CD4-positive, alpha-beta T cell treated with Interleukin-21 for 1 hour (primary cell): ENCODE measurements around the gene MCTP1.
"Not testable (repeated sequence)": the region's sequence is repeated elsewhere in the genome, so short reads cannot be mapped to it uniquely, and the experiment has no call there.

Experiments used
- DNase-seq: peaks from one replicate; pipeline ENCODE4 v3.0.0-alpha.2; 2020

Gene MCTP1

GRCh38 chr5:94855543-94855942 lies 429.4 kb downstream of the MCTP1 start:
- DNase-seq, result no peak

DNA sequence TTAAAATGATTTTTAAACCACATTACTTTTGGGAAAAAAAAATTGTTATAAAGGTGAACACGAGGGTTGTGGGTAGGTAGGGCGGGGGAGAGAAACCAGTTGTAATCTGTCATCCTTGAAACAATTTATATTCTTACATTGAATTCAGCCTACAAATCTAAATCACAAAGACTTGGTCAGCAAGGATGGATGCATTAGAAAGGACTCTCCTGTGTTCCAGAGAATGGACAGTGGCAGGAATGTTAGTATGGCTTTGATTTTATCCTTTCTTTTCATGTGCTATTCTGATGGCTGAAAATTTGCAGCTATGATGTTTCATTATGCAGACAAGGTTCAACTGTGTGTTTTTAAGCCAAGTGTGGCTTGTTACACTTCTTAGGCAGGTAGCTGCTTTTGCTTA lies 431.8 kb downstream of the MCTP1 start:
- DNase-seq, result no peak

DNA sequence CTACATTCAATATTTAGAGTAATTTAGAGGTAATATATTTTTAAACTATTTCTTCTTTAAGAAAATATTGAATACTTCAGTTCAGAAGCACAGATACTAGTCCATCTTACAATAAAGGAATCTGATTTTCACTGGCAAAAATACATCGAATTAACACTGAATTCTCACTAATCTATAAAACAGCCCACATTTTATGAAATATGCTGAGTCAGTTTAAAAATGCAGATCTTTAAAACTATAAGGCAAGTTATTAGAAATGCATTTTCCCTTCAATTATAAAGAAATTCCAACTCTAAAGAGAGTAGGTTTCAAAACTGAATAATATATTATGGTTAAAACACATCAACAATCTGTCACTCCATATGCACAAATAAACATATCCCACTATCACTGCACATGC lies 433.9 kb downstream of the MCTP1 start:
- DNase-seq, result no peak

DNA sequence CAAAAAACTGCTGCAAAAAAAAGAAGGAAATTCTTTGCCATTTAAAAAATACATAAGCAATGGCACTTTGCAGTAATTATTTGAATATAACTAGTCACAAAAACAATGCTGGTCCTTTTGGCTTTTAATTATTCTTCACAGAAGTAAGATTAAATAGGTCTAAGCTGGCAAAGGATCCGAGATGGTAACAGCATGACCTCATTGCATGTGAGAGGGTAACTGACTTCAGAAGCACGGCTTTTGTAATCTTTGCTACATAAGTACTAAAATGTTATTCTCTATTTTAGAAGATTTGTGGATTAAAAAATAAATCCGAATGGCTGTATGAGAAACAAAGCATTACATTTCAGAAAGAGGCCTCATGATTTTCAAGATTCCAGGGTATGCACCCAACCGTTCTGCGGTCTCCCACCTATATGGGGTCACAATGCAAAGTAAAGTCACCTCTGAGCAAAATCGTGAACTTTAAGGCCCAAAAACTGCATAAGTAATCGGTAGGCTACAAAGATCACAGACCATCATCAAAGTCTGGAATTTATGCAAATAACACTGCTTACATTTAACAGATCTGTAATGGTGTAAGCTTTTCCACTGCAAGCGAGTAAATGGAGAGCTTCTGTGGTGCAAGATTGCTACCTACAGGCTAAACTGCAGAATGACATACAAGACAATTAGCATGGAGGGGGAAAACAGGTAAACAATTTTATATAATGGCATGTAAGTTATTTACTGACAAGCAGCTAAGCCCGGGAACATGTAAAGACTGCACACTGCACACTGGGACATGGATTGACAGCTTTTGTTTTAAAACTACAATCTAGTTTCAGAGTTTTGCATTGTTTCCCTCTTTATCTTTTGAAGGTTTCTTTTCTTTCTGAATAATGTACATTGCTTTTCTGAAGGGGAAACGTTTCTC lies 434.8 kb downstream of the MCTP1 start:
- DNase-seq, result peak; percentile 62

DNA sequence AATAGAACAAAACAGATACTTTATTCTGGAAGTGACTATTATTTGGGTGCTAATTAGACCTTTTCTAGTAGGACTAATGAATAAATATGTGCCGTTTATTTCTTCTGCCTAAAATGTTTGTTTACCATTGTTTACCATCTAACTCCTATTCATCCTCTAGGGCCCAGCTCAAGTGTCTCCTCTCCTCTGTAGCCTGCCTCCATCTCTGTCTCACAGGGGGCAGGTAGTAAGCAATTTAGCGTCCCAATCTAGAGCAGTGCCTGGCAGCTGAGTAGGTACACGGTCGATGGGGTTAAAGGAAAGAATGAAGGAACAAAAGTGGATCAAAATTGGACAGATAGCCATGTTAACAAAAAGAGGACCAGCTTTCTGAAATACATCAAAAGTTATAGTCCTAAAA lies 435.6 kb downstream of the MCTP1 start:
- DNase-seq, result no peak

DNA sequence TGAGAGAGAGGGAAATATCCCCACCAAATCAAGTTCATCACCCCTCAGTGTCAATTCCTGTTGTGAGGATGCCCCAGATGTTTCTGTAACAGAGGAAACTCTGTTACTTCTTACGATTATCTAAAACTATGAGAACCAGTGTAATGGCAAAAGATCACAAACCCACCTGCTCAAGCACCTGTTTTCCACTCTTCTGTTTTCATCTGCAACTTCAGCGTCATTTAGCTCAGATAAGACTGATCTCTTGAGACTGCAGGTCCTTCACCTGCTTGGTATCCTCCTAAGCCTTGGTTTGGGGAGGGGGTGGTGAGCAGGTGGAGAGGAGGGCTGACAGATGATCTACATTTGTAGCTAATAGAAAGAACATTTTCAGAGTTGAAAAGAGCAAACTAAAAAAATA lies 437.2 kb downstream of the MCTP1 start:
- DNase-seq, result no peak

GRCh38 chr5:94847019-94847418 lies 437.9 kb downstream of the MCTP1 start:
- no peak for DNase-seq

DNA sequence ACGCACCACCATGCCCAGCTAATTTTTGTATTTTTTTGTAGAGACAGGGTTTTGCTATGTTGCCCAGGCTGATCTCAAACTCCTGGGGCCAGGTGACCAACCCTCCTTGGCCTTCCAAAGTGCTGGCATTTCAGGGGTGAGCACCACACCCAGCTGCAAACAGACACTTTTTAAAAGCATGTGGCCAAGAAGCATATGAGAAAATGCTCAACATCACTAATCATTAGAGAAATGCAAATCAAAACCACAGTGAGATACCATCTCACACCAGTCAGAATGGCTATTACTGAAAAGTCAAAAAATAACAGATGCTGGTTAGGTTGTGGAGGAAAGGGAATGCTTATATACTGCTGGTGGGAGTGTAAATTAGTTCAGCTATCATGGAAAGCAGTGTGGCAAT lies 439.2 kb downstream of the MCTP1 start:
- DNase-seq, result not testable (repeated sequence)

- DNase-seq, result no peak
Measured at GRCh38 chr5:94841598-94842322, 443.1 kb downstream of the MCTP1 start.

DNA sequence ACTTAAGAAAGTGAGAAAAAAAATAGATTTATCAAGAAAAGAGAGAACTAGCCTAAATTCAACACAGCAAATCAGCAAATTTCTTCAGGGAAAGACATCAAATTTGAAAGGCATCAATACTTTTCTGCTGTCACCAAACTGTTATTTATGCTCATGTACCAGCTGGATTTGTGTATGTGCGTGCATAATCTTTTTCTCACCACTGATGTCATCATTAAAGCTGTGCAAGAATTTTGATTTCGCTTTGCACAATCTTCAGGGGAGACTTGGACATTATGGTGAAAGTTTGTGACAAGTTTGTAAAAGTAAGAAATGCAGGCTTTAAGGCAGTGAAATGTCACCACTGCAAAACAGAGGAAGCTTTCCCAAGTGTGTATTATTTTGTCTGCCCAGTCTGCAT lies 451.0 kb downstream of the MCTP1 start:
- no peak for DNase-seq

- DNase-seq, result no peak
Measured at GRCh38 chr5:94832685-94833084, 452.2 kb downstream of the MCTP1 start.

GRCh38 chr5:94830520-94830919 lies 454.4 kb downstream of the MCTP1 start:
- DNase-seq, result no peak

DNA sequence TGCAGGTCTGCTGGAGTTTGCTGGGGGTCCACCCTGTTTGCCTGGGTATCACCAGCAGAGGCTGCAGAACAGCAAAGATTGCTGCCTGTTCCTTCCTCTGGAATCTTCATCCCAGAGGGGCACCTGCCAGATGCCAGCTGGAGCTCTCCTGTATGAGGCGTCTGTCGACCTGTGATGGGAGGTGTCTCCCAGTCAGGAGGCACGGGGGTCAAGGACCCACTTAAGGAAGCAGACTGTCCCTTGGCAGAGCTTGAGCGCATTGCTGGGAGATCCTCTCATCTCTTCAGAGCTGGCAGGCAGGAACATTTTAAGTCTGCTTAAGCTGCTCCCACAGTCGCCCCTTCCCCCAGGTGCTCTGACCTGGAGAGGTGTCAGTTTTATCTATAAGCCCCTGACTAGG lies 456.7 kb downstream of the MCTP1 start:
- DNase-seq, result not testable (repeated sequence)

GRCh38 chr5:94820488-94820887 lies 464.4 kb downstream of the MCTP1 start:
- no peak for DNase-seq

GRCh38 chr5:94818904-94819303 lies 466.0 kb downstream of the MCTP1 start:
- no peak for DNase-seq

DNA sequence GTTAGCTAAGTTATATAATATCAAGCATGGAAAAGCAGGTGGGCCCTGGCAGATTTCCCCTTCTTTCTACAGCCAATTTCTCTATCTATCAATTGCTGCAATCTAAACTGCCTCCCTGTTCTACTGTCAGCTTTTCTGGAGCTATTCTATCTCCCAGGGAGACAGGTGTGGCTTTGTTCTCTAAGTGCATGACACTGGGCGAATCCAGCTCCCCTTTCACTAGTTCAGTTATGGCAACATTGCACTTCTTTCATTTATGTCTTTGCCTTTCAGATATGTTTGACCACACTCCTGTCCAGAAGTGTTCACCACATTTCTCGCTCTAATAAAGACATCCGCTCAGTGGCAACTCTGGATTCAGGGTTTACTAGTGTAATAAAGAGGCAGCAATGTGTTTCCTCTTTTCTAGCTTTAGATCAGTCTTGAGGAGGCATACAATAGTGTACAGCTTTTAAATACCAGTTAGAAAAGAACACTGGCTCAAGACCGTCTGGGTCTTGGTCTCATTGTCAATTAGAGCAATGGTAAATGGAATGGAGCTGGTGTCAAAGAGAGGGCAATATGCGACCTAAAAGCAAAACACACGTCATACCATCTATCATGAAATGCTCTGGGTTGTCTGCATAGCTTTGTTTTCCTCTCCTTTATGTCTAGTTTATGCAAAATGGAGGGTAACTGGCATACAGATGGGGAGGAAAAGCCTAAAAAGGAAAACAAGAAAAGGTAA lies 469.4 kb downstream of the MCTP1 start:
- no peak for DNase-seq

DNA sequence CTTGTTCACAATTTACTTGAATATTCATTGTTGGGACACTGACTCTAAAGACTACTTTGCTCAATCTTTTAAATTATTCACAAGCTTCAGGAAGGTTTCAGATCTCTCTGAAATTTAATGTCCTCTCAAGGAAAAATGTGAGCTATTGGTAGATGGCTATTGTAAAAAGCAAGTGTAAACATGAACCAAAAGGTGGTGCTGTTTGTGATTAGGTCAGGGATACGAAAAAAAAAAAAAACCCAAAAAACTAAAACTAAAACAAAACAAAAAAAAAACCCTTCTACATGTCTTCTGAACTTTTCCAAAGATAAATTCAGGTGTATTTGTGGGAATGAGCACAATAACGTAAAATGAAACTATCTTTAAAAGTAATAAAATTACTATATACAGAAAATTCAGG lies 472.7 kb downstream of the MCTP1 start:
- no peak for DNase-seq

DNA sequence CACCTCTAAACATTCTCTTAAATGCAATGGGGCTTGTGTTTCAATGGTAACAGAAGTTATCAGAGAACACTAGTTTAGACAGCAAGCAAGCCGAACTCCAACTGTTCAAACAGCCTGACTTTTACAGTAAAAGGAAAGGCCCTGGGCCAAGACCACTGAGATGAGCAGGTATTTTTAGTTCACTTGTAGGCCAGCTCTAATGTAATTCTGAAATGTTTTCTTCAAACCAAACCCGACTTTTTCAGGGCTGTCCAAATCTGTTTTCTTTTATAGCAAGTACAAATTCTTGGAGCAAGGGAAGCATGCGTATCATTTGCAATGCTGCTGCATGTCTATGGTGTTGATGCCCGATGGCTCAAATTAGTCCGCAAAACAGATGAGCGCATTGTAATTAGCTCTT lies 473.6 kb downstream of the MCTP1 start:
- DNase-seq, result no peak

GRCh38 chr5:94810877-94811276 lies 474.0 kb downstream of the MCTP1 start:
- no peak for DNase-seq

GRCh38 chr5:94810281-94810680 lies 474.6 kb downstream of the MCTP1 start:
- no peak for DNase-seq

GRCh38 chr5:94808497-94808896 lies 476.4 kb downstream of the MCTP1 start:
- DNase-seq, result no peak

GRCh38 chr5:94807985-94808384 lies 476.9 kb downstream of the MCTP1 start:
- no peak for DNase-seq

DNA sequence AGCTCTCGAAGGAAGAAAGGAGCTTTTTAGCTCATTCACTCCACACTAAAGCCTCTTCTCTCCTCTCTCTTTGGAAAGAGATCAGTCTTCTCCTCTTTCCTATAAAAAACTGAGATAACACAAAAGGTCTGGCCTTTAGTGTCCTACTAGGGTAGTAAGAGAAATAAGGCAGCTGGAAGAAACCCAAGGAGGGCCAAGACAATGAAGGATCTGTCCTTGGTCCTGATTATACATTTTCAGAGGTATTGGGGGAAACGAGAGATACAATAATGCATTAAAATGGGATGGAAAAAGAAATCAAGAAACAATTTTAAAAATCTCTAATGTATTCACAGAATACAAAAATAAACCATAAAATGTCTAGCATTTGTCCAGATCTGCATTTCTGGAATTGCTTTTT lies 482.4 kb downstream of the MCTP1 start:
- no peak for DNase-seq

- no peak for DNase-seq
Measured at GRCh38 chr5:94796586-94796985, 488.3 kb downstream of the MCTP1 start.
